ENCODE results near the gene BIRC2.
"Not testable (repeated sequence)": the region's sequence is repeated elsewhere in the genome, so short reads cannot be mapped to it uniquely, and the experiment has no call there.

Gene BIRC2

DNA sequence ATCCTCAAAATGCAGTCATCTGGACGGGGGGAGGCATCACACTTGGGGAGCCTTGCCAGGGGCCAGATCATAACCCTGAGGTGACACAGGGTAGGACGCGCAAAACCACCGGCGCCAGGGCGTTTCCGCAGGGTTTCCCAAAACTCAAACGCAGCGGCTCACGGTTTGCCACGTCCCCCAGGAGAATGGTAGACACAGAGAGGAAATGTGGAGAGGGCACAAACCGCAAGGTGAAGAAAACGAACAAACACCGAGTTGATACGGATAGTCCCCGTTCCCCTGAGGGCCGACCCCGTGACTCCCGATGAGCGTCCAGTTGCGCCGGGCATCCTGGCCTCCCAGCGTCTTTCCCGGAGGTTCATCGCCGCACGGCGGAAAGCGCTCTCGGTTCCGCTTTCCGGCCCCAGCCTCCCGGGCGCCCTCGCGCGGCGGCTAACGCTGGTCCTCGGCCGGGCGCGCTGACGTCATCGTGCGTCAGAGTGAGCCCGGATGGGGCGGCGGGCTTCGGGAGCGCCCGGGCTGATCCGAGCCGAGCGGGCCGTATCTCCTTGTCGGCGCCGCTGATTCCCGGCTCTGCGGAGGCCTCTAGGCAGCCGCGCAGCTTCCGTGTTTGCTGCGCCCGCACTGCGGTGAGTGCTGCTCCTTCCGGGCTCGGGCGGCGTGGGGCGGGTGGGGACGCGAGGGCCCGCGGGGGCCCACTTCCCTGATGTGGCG, at the start of gene BIRC2:
Gene BIRC2 (plus strand): TSS at position 467 of the 714 bp plus-strand sequence. CDS start 2,641 bp downstream, outside the sequence.
- peak; percentile 49 to 94 (median 88) for DNase-seq

DNA sequence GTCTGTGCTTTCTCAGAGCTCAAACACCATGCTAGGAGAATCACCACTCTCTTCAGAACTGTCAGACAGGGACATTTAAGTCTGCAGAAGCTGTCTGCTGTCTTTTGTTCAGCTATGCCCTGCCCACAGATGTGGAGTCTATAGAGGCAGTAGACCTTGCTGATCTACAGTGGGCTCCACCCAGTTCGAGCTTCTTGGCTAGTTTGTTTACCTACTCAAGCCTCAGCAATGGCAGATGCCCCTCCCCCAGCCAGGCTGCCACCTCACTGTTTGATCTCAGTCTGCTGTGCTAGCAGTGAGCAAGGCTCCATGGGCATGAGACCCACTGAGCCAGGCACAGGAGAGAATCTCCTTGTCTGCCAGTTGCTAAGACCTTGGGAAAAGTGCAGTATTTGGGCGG, 46.2 kb upstream of the BIRC2 start:
- DNase-seq: not testable (repeated sequence)

GRCh38 chr11:102302241-102302640, 44.8 kb upstream of the BIRC2 start:
- no peak for DNase-seq

- DNase-seq: no peak
Observed at GRCh38 chr11:102304686-102305085, 42.3 kb upstream of the BIRC2 start.

GRCh38 chr11:102305352-102306047, 41.5 kb upstream of the BIRC2 start:
- no peak for DNase-seq

GRCh38 chr11:102306048-102306597, 40.9 kb upstream of the BIRC2 start:
- peak in 7 of 58 donors; percentile 9 to 64 (median 16) for DNase-seq

- no peak for DNase-seq
Observed at GRCh38 chr11:102306817-102307726, 39.9 kb upstream of the BIRC2 start.

DNA sequence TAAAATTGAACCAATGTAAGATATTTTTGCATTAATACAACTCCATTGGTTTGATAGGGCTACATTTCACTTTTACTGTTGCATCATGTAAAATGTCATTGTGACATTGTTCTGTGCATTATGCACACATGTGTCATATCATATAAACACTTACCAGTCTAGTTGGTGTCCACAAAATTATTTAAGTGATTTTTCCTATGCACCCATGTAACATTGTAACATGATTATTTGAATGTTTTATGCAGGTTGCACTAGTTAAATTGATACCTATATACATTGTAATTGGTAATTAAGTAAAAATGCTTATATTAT, 39.3 kb upstream of the BIRC2 start:
- no peak for DNase-seq

DNA sequence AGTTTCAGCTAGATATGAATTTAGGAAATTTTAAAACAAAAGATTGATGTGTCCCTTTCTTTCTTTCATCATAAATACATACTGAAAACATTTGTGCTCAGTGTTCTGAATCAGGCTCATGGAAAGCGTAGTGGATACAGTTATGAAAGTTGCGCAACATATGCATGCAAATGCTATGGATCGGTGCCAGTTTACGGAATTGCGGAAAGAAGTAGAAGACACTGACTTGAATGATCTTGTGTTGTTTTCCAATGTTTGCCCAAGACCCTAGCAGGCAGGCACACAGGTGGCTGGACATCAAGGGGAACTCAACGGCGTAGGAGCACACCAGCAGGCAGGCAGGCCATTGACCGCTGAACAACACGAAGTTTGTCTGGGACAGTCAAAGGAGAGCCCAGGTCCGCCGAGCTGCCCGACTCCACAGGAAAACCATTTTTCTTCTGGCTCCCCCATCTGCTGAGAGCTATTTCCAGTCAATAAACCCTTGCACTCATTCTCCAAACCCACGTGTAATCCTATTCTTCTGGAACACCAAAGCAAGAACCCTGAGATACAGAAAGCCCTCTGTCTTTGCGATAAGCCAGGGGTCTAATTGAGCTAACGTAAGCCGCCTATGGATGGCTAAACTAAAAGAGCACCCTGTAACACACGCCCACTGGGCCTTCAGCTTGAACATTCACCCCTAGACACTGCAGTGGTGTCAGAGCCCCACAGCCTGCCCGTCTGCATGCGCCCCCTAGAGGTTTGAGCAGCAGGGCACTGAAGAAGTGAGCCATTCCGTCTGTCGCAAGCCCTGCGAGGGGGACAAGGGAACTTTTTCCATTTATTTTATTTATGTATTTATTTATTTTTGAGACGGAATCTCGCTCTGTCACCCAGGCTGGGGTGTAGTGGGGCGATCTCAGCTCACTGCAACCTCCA, 37.1 kb upstream of the BIRC2 start:
- no peak for DNase-seq

- DNase-seq: no peak
Observed at GRCh38 chr11:102312667-102313066, 34.3 kb upstream of the BIRC2 start.

DNA sequence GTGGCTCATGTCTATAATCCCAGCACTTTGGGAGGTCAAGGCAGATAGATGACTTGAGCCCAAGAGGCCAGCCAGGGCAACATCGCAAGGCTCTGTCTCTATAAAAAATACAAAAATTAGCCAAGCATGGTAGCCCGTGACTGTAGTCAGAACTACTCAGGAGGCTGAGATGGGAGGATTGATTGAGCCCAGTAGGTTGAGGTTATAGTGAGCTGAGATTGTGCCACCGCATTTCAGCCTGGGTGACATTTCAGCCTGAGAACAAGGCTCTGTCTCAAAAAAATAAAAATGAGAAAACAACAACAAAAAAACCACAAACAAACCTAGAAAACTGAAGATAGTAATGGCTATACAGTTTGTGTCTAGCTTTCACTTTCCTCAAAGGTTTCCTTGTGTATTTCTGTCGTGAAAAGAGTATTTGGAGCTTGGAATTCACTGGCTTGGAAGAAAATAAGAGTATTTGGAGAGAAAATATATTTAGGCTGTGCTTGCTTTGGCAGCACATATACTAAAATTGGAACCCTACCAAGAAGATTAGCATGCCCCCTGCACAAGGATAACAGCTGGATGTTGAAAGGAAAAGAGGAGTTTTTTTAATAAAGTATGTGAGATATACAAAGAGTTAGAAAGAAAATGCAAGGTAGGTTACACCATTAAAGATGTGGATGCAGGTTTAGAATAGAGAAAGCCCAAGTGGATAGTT, 33.6 kb upstream of the BIRC2 start:
- no peak for DNase-seq

GRCh38 chr11:102314784-102315183, 32.2 kb upstream of the BIRC2 start:
- no peak for DNase-seq

DNA sequence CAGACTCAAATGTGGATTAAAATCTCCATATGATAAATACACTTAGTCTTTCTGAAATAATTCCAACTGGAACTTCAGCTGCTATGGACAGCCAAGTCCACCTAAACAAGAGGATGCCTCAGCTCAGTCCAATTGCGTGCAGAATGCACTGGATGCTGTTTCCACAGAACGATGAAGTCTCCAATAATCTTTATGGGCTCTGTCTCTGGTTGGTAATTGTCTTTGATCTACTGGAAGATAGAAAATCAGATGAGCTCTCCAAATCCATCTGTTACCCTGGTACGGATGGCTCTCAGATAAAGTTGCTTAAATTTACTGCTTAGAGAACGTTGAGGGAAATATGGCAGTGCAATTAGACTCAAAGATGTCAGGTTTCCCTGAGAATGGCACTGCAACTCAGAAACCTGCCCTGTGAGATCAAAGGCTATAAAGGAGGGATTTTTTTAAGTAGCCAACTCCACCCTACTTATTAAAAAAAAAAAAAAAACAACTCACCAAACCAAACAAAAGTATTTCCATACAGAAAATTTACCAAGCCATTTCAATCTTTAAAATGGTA, 30.6 kb upstream of the BIRC2 start:
- no peak for DNase-seq

- DNase-seq: peak in 51 of 58 donors; percentile 6 to 75 (median 43)
Observed at GRCh38 chr11:102317099-102317767, 29.8 kb upstream of the BIRC2 start, which contains the start of gene BIRC3. Gene BIRC3 (plus strand): TSS chr11:102317484. CDS start chr11:102324510, 7,026 bp downstream.

DNA sequence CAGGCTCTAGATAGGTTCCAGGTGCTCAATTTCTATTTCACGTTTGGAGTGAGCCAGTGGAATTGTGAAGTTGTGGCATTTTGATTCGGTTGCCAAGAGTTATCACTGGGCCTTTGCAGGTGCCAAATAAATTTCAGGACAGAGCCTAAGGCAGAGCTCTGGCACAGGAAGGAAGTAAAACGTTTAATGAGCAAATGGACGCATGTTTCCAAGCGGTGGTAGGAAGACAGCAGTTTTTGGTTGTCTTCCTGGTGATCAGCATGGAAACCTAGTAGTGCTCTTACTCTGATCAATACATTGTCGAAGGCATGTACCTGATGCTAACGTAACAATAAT, 29.3 kb upstream of the BIRC2 start:
- DNase-seq: no peak

DNA sequence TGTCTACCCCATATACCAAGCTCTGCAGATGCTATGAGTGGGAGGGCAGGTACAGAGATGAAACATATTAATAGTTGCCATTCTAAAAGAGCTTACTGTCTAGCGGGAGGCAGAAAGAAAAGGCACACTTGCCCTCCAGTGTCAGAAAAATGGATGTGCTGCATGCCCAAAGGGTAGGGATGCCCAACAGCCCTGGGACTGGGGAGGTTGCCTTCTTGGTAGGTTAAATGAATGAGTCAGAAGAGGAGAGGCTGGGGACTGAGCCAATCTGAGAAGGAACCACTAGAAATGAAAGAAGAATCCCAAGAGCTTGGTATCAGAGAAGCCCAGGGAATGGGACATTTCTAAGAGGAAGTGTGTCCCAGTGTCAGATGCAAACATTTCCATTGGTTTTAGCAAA, 28.5 kb upstream of the BIRC2 start:
- DNase-seq: no peak

DNA sequence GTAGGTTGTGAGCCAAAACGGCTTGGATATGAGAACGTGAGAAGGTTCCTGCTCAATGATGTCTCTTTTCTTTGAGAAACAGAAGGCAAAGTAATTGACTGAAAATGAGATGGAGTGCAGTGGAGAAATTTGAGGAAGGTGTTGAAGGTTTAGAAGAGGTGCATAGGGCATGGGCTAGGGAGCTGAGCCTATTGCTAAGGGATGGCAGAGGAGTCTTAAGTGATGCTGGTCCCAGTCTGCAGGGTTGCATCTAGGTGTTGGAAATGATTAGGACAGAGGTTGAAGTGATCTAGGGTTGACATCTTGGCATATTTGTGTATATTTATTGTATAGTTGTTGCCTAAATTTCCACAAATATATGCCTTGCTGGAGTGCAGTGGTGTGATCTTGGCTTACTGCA, 27.5 kb upstream of the BIRC2 start:
- DNase-seq: no peak

- no peak for DNase-seq
Observed at GRCh38 chr11:102320188-102320587, 26.8 kb upstream of the BIRC2 start.

DNA sequence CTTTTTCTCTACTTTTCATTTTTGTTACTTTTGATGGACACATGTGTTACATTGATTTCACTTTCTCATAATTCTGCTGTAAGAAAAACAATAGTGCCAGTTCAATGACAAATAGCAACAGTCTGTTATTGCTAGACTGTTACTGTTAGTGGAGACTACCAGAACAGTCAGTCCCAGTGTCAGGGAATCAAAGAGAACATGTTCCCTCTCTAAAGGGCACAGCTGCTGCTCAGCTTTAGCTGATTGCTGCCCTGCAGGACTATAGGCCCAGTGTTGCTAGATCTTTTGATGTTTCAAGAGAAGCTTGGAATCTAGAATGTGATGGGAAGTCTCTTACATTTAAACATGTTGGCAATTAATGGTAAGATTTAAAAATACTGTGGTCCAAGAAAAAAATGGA, 26.3 kb upstream of the BIRC2 start:
- DNase-seq: peak in 9 of 58 donors; percentile 1 to 47 (median 6)
